Skeletal muscle satellite cell (primary cell): ENCODE results near the gene PPT2.

Experiments used
- H3K27me3 ChIP-seq: 2 replicates; pipeline ENCODE4 v1.7.0; 2013; ENCODE audit warnings: low read length; ENCODE audit not compliant: control insufficient read depth, insufficient read depth
- H3K36me3 ChIP-seq: 2 replicates; pipeline ENCODE4 v1.7.0; 2013; ENCODE audit warnings: mild to moderate bottlenecking, control low read depth, low read length; ENCODE audit not compliant: insufficient read depth
- H3K4me1 ChIP-seq: 2 replicates; pipeline ENCODE4 v1.7.0; 2013; ENCODE audit warnings: low read length; ENCODE audit not compliant: control insufficient read depth, insufficient read depth
- H3K4me2 ChIP-seq: 2 replicates; pipeline ENCODE4 v1.7.0; 2013; ENCODE audit warnings: mild to moderate bottlenecking, low read length
- H3K4me3 ChIP-seq: 2 replicates; pipeline ENCODE4 v1.7.0; 2013; ENCODE audit warnings: low read length
- H3K9ac ChIP-seq: 2 replicates; pipeline ENCODE4 v1.7.0; 2013; ENCODE audit warnings: mild to moderate bottlenecking, low read depth, low read length, moderate library complexity
- H3K9me3 ChIP-seq: replicated peaks from 2 replicates; pipeline ENCODE4 v1.7.0; 2013; ENCODE audit warnings: mild to moderate bottlenecking, control low read depth, low read length

The PPT2 gene

GRCh38 chr6:32147401-32148132, 6.4 kb upstream of the PPT2 start:
- Histone ChIP-seq H3K4me2 (no peak overlapping the region), H3K9ac (no peak overlapping the region), H3K9me3 (no peaks in the 10 kb centered on the region), H3K4me1 (peaks cover 6% of the 10 kb centered on the region), H3K27me3 (peaks cover 40% of the 10 kb centered on the region), H3K4me3 (no peak overlapping the region), H3K36me3 (no peaks in the 10 kb centered on the region)

GRCh38 chr6:32148289-32149091, 5.5 kb upstream of the PPT2 start:
- no peak overlapping the region for H3K4me2 ChIP-seq
- H3K9ac ChIP-seq: no peak overlapping the region
- peaks cover 40% of the 10 kb centered on the region for H3K27me3 ChIP-seq
- peaks cover 16% of the 10 kb centered on the region for H3K4me1 ChIP-seq
- H3K4me3 ChIP-seq: no peak overlapping the region
- H3K36me3 ChIP-seq: no peaks in the 10 kb centered on the region
- no peaks in the 10 kb centered on the region for H3K9me3 ChIP-seq

- no peaks in the 10 kb centered on the region for H3K9me3 ChIP-seq
- H3K9ac ChIP-seq: no peak overlapping the region
- H3K4me3 ChIP-seq: no peak overlapping the region
- peaks cover 40% of the 10 kb centered on the region for H3K27me3 ChIP-seq
- no peak overlapping the region for H3K4me2 ChIP-seq
- peaks cover 19% of the 10 kb centered on the region for H3K4me1 ChIP-seq
- H3K36me3 ChIP-seq: no peaks in the 10 kb centered on the region
Observed at GRCh38 chr6:32149092-32149755, 4.7 kb upstream of the PPT2 start.

GRCh38 chr6:32149932-32150870, 3.7 kb upstream of the PPT2 start:
- Histone ChIP-seq H3K4me2 (no peak overlapping the region), H3K4me1 (peaks cover 25% of the 10 kb centered on the region), H3K9ac (no peak overlapping the region), H3K9me3 (no peaks in the 10 kb centered on the region), H3K4me3 (no peak overlapping the region), H3K27me3 (peaks cover 35% of the 10 kb centered on the region), H3K36me3 (no peaks in the 10 kb centered on the region)

GRCh38 chr6:32151181-32151862, 2.6 kb upstream of the PPT2 start:
- Histone ChIP-seq H3K9ac (no peak overlapping the region), H3K4me2 (no peak overlapping the region), H3K36me3 (peaks cover 3% of the 10 kb centered on the region), H3K4me3 (no peak overlapping the region), H3K9me3 (no peaks in the 10 kb centered on the region), H3K4me1 (peaks cover 28% of the 10 kb centered on the region), H3K27me3 (peaks cover 29% of the 10 kb centered on the region)

- Histone ChIP-seq H3K9ac (peak within 1 kb of the TSS; percentile 82), H3K4me3 (peak within 1 kb of the TSS; percentile 86), H3K9me3 (no peaks in the 10 kb centered on the region), H3K27me3 (peaks cover 23% of the 10 kb centered on the region), H3K36me3 (peaks cover 3% of the 10 kb centered on the region), H3K4me1 (peaks cover 28% of the 10 kb centered on the region), H3K4me2 (peak within 1 kb of the TSS; percentile 94)
Observed at GRCh38 chr6:32151863-32152768, 1.8 kb upstream of the PPT2 start, which contains the start of gene PRRT1. Gene PRRT1 (minus strand): TSS chr6:32151939. CDS start chr6:32151827, 112 bp downstream.

- H3K9me3 ChIP-seq: no peaks in the 10 kb centered on the region
- peak overlapping the region; percentile 82 for H3K9ac ChIP-seq
- H3K4me3 ChIP-seq: peak overlapping the region; percentile 86
- peaks cover 16% of the 10 kb centered on the region for H3K27me3 ChIP-seq
- H3K4me1 ChIP-seq: peaks cover 28% of the 10 kb centered on the region
- H3K4me2 ChIP-seq: peak overlapping the region; percentile 94
- peaks cover 11% of the 10 kb centered on the region for H3K36me3 ChIP-seq
Observed at GRCh38 chr6:32152769-32153563, 975 bp upstream of the PPT2 start.

- Histone ChIP-seq H3K36me3 (peaks cover 18% of the 10 kb centered on the region), H3K4me2 (peak overlapping the region; percentile 94), H3K9me3 (no peaks in the 10 kb centered on the region), H3K4me1 (peaks cover 28% of the 10 kb centered on the region), H3K9ac (peak overlapping the region; percentile 82), H3K4me3 (peak overlapping the region; percentile 86), H3K27me3 (peaks cover 6% of the 10 kb centered on the region)
Observed at GRCh38 chr6:32154514-32155161, 697 bp downstream of the PPT2 start.

- H3K36me3 ChIP-seq: peaks cover 18% of the 10 kb centered on the region
- no peak overlapping the region for H3K4me3 ChIP-seq
- H3K4me1 ChIP-seq: peaks cover 28% of the 10 kb centered on the region
- H3K9me3 ChIP-seq: no peaks in the 10 kb centered on the region
- H3K27me3 ChIP-seq: no peaks in the 10 kb centered on the region
- H3K9ac ChIP-seq: no peak overlapping the region
- no peak overlapping the region for H3K4me2 ChIP-seq
Observed at GRCh38 chr6:32156891-32157290, 3.0 kb downstream of the PPT2 start.
